ENCODE measurements around the gene FBXW8. TPM values are rescaled to one million over a fixed set of nuclear protein-coding genes. Genes with fewer than 3 reads are reported as not detected.

The FBXW8 gene
- total RNA-seq, 1 donor from 2014 or later: 3.3 TPM

DNA sequence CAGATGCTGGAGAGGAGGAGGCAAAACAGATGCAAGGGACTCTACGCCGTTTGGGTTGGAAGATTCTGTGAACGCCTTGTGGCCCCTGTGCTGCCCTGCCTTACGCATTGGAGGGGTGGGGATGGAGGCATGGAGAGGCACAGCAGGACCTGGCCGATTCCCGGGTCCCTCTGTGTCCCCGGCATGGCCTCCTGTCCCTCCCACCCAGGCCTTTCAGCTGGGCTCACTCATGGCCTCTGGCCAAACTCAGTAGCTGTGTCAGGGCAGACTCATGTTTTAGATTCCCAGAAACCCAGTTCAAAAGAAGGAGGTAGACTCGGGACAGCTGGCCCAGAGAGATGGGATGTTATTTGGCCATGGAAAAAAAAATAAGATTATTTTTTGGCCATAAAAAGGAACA lies 148.4 kb downstream of the FBXW8 start:
- Histone ChIP-seq H3K27me3 (no peaks in the 10 kb centered on the region), H3K4me3 (no peak overlapping the region), H3K4me1 (no peaks in the 10 kb centered on the region), H3K27ac (no peak overlapping the region), H3K9me3 (no peaks in the 10 kb centered on the region), H3K36me3 (no peaks in the 10 kb centered on the region)
- TF ChIP-seq, protein P1, sequence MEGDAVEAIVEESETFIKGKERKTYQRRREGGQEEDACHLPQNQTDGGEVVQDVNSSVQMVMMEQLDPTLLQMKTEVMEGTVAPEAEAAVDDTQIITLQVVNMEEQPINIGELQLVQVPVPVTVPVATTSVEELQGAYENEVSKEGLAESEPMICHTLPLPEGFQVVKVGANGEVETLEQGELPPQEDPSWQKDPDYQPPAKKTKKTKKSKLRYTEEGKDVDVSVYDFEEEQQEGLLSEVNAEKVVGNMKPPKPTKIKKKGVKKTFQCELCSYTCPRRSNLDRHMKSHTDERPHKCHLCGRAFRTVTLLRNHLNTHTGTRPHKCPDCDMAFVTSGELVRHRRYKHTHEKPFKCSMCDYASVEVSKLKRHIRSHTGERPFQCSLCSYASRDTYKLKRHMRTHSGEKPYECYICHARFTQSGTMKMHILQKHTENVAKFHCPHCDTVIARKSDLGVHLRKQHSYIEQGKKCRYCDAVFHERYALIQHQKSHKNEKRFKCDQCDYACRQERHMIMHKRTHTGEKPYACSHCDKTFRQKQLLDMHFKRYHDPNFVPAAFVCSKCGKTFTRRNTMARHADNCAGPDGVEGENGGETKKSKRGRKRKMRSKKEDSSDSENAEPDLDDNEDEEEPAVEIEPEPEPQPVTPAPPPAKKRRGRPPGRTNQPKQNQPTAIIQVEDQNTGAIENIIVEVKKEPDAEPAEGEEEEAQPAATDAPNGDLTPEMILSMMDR (IDR thresholded peaks at IDR 0.05): no peak
- intact Hi-C loops (cut with DNase I): no loop called here
- DNase-seq (ENCODE audit: low spot score in 2 of 2): no peak

DNA sequence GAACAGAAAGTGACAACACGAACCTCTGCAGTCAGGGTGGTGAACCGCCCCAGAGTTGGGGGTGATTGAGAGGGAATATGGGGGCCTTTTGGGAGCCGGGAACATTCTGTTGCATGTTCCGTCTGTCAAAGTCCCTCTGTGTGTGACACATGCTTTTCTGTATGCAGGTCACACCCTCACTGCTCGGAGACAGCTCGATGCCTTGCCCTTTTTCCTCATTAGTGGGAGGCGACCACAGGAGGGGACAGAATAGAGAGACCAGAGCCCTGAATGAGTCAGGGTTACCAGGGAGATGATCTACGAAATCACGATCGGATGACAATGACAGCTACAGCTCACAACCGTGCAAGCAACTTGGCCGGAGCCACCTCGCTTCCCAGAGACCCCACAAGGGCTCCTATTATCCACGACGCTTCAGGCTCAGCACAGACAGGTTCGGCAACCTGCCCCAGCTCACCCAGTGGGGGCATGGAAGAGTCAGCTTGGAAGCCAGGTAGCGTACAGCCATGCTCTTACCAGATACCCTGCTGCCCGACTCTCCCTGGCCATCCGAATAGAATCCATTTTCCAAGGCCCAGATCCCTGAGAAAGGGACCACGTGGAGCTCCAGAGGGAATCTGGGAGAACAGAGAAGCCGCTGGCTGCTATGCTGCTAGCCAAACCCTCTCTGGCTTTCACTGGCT lies 149.6 kb downstream of the FBXW8 start:
- no peak for DNase-seq (ENCODE audit: low spot score in 2 of 2)
- no peaks in the 10 kb centered on the region for H3K4me1 ChIP-seq
- intact Hi-C loops (cut with DNase I): no loop called here
- H3K27me3 ChIP-seq: no peaks in the 10 kb centered on the region
- H3K9me3 ChIP-seq: no peaks in the 10 kb centered on the region
- H3K4me3 ChIP-seq: no peak overlapping the region
- TF ChIP-seq, protein P1 (IDR thresholded peaks at IDR 0.05): no peak
- no peak overlapping the region for H3K27ac ChIP-seq
- no peaks in the 10 kb centered on the region for H3K36me3 ChIP-seq

DNA sequence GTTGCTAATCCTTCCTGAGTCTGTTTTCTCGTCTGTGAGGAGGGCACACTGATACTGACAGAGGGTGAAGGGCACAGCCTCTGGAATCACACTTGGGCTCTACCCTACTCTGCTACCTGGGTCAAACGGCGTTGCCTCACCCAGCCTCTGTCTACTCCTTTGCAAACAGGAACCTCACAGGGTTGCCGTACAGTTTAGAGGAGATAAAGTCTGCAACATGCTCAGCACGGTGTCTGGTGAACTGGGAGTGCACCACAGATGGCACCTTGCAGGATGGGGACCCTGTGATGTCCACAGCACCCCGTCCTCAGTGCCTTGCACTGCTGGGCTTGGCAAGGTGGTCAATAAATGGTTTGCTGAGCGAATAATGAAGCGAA lies 150.2 kb downstream of the FBXW8 start:
- Histone ChIP-seq H3K36me3 (no peaks in the 10 kb centered on the region), H3K27ac (no peak overlapping the region), H3K4me1 (no peaks in the 10 kb centered on the region), H3K27me3 (no peaks in the 10 kb centered on the region), H3K4me3 (no peak overlapping the region), H3K9me3 (no peaks in the 10 kb centered on the region)
- intact Hi-C loops (cut with DNase I): no loop called here
- TF ChIP-seq, protein P1 (IDR thresholded peaks at IDR 0.05): no peak
- DNase-seq (ENCODE audit: low spot score in 2 of 2): no peak

DNA sequence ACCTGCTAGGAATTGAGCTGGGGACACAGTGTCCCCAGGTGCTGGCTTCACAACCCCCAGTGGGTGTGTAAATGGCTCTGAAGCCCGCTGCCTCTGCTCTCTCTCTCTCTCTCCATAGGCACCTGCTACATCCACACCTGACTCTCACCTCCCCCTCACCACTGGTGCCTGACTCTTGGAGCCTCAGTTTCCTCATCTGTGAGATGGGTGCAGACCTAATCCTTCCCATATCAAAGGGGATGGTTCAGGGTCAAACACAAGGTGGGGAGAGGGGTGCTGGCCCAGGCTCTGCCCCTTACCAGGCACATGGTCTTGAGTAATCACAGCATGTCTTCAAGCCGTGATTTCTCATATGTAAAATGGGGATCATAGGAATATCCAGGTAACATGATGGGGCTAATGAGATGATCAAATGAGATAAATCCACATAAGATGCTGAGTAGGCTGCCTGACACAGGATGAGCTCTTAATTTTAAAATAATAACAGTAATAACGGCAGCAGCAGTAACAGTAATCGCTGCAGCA lies 150.9 kb downstream of the FBXW8 start:
- intact Hi-C loops (cut with DNase I): no loop called here
- Histone ChIP-seq H3K4me3 (no peak overlapping the region), H3K9me3 (no peaks in the 10 kb centered on the region), H3K27me3 (no peaks in the 10 kb centered on the region), H3K36me3 (no peaks in the 10 kb centered on the region), H3K4me1 (no peaks in the 10 kb centered on the region), H3K27ac (no peak overlapping the region)
- TF ChIP-seq, protein P1 (IDR thresholded peaks at IDR 0.05): no peak
- no peak for DNase-seq (ENCODE audit: low spot score in 2 of 2)

DNA sequence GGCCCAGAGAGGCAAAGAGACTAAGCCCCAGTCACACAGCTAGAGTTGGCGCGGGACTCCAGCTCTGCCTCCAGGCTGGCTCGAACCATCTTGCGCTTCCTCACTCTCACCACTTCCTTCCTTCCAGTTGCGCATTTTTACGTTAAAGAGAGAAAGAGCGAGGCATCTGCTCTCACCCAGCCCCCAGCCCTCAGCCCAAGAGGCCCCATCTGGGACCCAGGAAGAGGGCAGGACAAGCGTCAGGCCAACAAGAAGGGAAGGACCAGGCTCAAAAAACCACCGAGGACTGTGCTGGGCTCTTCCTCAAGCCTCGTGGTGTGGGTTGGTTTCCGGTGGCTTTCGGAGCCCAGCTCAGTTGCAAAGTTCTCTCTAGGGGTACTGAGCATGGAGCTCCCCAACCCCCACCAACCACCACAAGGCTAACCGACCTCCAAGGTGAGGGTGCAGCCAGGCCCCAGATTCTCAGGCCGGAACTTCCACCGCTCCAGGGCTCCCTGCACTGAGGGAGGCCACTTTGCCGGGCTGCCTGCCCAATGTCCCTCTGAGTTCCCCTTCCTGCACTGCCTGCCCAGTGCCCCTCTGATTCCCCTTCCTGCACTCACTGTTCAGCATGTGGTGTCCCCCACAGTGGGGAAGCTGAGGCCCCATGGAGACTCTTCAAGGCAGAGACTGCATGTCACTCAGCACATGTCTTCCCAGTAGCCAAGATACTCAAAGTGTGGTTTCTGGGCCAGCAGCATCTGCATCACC lies 152.6 kb downstream of the FBXW8 start:
- Histone ChIP-seq H3K4me1 (no peaks in the 10 kb centered on the region), H3K27me3 (no peaks in the 10 kb centered on the region), H3K9me3 (no peaks in the 10 kb centered on the region), H3K27ac (no peak overlapping the region), H3K4me3 (no peak overlapping the region), H3K36me3 (no peaks in the 10 kb centered on the region)
- intact Hi-C loops (cut with DNase I): no loop called here
- TF ChIP-seq, protein P1 (IDR thresholded peaks at IDR 0.05): no peak
- peak in 1 of 2 donors; percentile 66 for DNase-seq (ENCODE audit: low spot score in 2 of 2)

Measured in ascending aorta (tissue), 2 donors.